Measurements from ENCODE around the gene MAPK4.

DNA sequence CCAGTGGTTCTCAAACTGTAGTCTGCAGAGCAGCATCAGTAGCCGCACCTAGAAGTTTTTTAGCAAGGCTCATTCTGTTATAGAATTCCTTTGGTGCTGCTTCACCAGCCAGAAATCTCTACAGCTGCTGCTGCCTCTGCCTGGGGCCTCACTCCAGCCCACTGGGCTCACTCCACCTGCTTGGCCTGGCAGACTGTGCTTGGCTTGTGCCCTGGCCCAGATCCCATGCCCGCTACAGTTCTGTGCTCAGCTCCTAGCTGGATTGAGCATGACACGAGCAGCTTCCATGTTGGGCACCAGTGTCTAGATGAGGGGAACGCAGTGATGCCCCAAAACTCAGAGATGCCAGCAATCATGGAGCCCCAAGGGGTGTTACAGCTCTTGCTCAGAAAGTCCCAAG lies 22.6 kb downstream of the MAPK4 start:
- TF ChIP-seq, protein P1, sequence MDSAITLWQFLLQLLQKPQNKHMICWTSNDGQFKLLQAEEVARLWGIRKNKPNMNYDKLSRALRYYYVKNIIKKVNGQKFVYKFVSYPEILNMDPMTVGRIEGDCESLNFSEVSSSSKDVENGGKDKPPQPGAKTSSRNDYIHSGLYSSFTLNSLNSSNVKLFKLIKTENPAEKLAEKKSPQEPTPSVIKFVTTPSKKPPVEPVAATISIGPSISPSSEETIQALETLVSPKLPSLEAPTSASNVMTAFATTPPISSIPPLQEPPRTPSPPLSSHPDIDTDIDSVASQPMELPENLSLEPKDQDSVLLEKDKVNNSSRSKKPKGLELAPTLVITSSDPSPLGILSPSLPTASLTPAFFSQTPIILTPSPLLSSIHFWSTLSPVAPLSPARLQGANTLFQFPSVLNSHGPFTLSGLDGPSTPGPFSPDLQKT (IDR thresholded peaks at IDR 0.05; ENCODE audit: borderline replicate concordance, low read depth, low read length) = no peak
- no peak for TF ChIP-seq ZNF791 (tag by site-specific recombination; IDR thresholded peaks at IDR 0.05)
- TF ChIP-seq, protein P2, sequence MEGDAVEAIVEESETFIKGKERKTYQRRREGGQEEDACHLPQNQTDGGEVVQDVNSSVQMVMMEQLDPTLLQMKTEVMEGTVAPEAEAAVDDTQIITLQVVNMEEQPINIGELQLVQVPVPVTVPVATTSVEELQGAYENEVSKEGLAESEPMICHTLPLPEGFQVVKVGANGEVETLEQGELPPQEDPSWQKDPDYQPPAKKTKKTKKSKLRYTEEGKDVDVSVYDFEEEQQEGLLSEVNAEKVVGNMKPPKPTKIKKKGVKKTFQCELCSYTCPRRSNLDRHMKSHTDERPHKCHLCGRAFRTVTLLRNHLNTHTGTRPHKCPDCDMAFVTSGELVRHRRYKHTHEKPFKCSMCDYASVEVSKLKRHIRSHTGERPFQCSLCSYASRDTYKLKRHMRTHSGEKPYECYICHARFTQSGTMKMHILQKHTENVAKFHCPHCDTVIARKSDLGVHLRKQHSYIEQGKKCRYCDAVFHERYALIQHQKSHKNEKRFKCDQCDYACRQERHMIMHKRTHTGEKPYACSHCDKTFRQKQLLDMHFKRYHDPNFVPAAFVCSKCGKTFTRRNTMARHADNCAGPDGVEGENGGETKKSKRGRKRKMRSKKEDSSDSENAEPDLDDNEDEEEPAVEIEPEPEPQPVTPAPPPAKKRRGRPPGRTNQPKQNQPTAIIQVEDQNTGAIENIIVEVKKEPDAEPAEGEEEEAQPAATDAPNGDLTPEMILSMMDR (tag by site-specific recombination; IDR thresholded peaks at IDR 0.05) = no peak
- TF ChIP-seq, protein P3, sequence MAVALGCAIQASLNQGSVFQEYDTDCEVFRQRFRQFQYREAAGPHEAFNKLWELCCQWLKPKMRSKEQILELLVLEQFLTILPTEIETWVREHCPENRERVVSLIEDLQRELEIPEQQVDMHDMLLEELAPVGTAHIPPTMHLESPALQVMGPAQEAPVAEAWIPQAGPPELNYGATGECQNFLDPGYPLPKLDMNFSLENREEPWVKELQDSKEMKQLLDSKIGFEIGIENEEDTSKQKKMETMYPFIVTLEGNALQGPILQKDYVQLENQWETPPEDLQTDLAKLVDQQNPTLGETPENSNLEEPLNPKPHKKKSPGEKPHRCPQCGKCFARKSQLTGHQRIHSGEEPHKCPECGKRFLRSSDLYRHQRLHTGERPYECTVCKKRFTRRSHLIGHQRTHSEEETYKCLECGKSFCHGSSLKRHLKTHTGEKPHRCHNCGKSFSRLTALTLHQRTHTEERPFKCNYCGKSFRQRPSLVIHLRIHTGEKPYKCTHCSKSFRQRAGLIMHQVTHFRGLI (tag by site-specific recombination; IDR thresholded peaks at IDR 0.05) = no peak
- TF ChIP-seq ZNF132 (tag by site-specific recombination; IDR thresholded peaks at IDR 0.05; ENCODE audit: borderline replicate concordance) = no peak
- TF ChIP-seq ZNF292 (tag by site-specific recombination; IDR thresholded peaks at IDR 0.05; ENCODE audit: borderline replicate concordance, low read depth) = no peak

All from HEK293 (cell line).